ENCODE measurements around the gene SVIL. TPM values are rescaled to one million over a fixed set of nuclear protein-coding genes. Genes with fewer than 3 reads are reported as not detected.

The SVIL gene
- total and polyA plus RNA-seq, 4 donors: 3.1 to 26.0 (median 9.4) TPM

DNA sequence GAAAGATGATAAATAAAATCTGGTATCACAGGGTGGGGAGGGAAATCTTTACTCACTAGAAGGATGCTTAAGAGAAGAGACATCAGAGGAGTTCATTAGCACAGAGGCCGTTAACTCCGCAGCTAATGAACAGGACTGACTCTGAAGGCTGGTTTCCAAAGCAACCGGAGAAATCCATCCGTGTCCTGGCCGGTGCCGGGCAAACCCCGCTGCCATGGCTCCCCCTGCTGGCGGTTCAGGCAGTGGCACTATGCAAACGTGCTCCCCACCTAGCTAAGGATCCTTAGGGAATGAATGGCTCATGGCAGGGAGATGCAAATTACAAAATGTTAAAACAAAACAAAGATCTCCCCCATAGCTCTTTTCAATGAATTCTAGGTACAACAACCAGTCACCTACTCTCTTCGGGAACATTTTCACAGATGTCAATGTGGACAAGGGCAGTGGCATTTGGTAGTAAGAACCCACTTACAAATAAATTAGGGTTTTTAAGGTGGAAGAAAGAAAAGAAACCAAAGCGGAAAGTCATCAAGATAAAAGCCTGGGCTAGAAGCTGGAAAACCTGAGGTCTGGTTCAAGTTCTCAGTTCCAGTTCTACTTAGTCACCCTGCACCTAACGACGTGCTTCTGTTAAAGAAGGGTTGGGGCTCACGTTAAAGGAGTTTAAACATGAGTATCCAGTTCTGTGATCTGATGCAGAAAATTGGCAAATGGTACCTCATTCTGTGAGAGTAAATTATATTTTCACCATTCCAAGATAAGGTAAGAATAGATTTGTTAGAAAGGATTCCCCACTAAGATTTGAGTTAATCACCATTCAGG is 138.2 kb downstream of the SVIL start:
- DNase-seq (ENCODE audit: low spot score): peak; percentile 81
- no peaks in the 10 kb centered on the region for H3K27me3 ChIP-seq (ENCODE audit: control insufficient read depth in 4 of 4, insufficient read depth in 4 of 4, low read length in 3 of 4)
- peaks cover 2 to 38% (median 21%) of the 10 kb centered on the region in 4 donors for H3K36me3 ChIP-seq (ENCODE audit: control insufficient read depth in 4 of 4, insufficient read depth in 3 of 4, low read depth in 1 of 4, low read length in 3 of 4)
- H3K4me1 ChIP-seq (ENCODE audit: control insufficient read depth in 4 of 4, insufficient read depth in 4 of 4, low read length in 3 of 4): no peaks in the 10 kb centered on the region
- 31% methylated on average over 14 of the region's 14 CpGs for WGBS
- H3K4me3 ChIP-seq (ENCODE audit: low read depth in 1 of 3, low read length in 3 of 3): no peak overlapping the region
- H3K27ac ChIP-seq (ENCODE audit: low read depth in 1 of 2, low read length in 2 of 2): no peak overlapping the region
- no peak overlapping the region for H3K9ac ChIP-seq (ENCODE audit: low read depth in 1 of 2, low read length in 2 of 2)
- no peaks in the 10 kb centered on the region for H3K9me3 ChIP-seq (ENCODE audit: control insufficient read depth in 4 of 4, low read length in 3 of 4)
- TF ChIP-seq, protein P1, sequence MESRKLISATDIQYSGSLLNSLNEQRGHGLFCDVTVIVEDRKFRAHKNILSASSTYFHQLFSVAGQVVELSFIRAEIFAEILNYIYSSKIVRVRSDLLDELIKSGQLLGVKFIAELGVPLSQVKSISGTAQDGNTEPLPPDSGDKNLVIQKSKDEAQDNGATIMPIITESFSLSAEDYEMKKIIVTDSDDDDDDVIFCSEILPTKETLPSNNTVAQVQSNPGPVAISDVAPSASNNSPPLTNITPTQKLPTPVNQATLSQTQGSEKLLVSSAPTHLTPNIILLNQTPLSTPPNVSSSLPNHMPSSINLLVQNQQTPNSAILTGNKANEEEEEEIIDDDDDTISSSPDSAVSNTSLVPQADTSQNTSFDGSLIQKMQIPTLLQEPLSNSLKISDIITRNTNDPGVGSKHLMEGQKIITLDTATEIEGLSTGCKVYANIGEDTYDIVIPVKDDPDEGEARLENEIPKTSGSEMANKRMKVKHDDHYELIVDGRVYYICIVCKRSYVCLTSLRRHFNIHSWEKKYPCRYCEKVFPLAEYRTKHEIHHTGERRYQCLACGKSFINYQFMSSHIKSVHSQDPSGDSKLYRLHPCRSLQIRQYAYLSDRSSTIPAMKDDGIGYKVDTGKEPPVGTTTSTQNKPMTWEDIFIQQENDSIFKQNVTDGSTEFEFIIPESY (IDR thresholded peaks at IDR 0.05): no peak
- TF ChIP-seq RAD21 (IDR thresholded peaks at IDR 0.05): peak; percentile 84 to 91
- TF ChIP-seq, protein P2, sequence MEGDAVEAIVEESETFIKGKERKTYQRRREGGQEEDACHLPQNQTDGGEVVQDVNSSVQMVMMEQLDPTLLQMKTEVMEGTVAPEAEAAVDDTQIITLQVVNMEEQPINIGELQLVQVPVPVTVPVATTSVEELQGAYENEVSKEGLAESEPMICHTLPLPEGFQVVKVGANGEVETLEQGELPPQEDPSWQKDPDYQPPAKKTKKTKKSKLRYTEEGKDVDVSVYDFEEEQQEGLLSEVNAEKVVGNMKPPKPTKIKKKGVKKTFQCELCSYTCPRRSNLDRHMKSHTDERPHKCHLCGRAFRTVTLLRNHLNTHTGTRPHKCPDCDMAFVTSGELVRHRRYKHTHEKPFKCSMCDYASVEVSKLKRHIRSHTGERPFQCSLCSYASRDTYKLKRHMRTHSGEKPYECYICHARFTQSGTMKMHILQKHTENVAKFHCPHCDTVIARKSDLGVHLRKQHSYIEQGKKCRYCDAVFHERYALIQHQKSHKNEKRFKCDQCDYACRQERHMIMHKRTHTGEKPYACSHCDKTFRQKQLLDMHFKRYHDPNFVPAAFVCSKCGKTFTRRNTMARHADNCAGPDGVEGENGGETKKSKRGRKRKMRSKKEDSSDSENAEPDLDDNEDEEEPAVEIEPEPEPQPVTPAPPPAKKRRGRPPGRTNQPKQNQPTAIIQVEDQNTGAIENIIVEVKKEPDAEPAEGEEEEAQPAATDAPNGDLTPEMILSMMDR (IDR thresholded peaks at IDR 0.05; ENCODE audit: low read depth, low read length, missing input control): peak; percentile 87
- peak; percentile 82 to 88 for TF ChIP-seq RXRA (IDR thresholded peaks at IDR 0.05)
- TF ChIP-seq HNF4G (IDR thresholded peaks at IDR 0.05): no peak

- Histone ChIP-seq H3K27me3 (ENCODE audit: control insufficient read depth in 4 of 4, insufficient read depth in 4 of 4, low read length in 3 of 4) (no peaks in the 10 kb centered on the region), H3K4me3 (ENCODE audit: low read depth in 1 of 3, low read length in 3 of 3) (no peak overlapping the region), H3K27ac (ENCODE audit: low read depth in 1 of 2, low read length in 2 of 2) (no peak overlapping the region), H3K9me3 (ENCODE audit: control insufficient read depth in 4 of 4, low read length in 3 of 4) (no peaks in the 10 kb centered on the region), H3K4me1 (ENCODE audit: control insufficient read depth in 4 of 4, insufficient read depth in 4 of 4, low read length in 3 of 4) (no peaks in the 10 kb centered on the region), H3K36me3 (ENCODE audit: control insufficient read depth in 4 of 4, insufficient read depth in 3 of 4, low read depth in 1 of 4, low read length in 3 of 4) (peaks cover 3 to 50% (median 26%) of the 10 kb centered on the region in 4 donors), H3K9ac (ENCODE audit: low read depth in 1 of 2, low read length in 2 of 2) (no peak overlapping the region)
- no peak for TF ChIP-seq MAX (IDR thresholded peaks at IDR 0.05)
- TF ChIP-seq NR2F2 (IDR thresholded peaks at IDR 0.05): no peak
- TF ChIP-seq YY1 (IDR thresholded peaks at IDR 0.05): no peak
- WGBS: 87% methylated on average over 9 of the region's 9 CpGs
- DNase-seq (ENCODE audit: low spot score): no peak
Observed at GRCh38 chr10:29495366-29495765, 139.4 kb downstream of the SVIL start.

- WGBS: 92% methylated on average over 6 of the region's 6 CpGs
- H3K9me3 ChIP-seq (ENCODE audit: control insufficient read depth in 4 of 4, low read length in 3 of 4): no peaks in the 10 kb centered on the region
- DNase-seq (ENCODE audit: low spot score): no peak
- peaks cover 10 to 62% (median 28%) of the 10 kb centered on the region in 4 donors for H3K36me3 ChIP-seq (ENCODE audit: control insufficient read depth in 4 of 4, insufficient read depth in 3 of 4, low read depth in 1 of 4, low read length in 3 of 4)
- H3K9ac ChIP-seq (ENCODE audit: low read depth in 1 of 2, low read length in 2 of 2): no peak overlapping the region
- H3K4me3 ChIP-seq (ENCODE audit: low read depth in 1 of 3, low read length in 3 of 3): no peak overlapping the region
- H3K27ac ChIP-seq (ENCODE audit: low read depth in 1 of 2, low read length in 2 of 2): no peak overlapping the region
- H3K4me1 ChIP-seq (ENCODE audit: control insufficient read depth in 4 of 4, insufficient read depth in 4 of 4, low read length in 3 of 4): no peaks in the 10 kb centered on the region
- no peaks in the 10 kb centered on the region for H3K27me3 ChIP-seq (ENCODE audit: control insufficient read depth in 4 of 4, insufficient read depth in 4 of 4, low read length in 3 of 4)
- TF ChIP-seq, protein P3, sequence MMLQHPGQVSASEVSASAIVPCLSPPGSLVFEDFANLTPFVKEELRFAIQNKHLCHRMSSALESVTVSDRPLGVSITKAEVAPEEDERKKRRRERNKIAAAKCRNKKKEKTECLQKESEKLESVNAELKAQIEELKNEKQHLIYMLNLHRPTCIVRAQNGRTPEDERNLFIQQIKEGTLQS (IDR thresholded peaks at IDR 0.05): no peak
- TF ChIP-seq, protein P2 (IDR thresholded peaks at IDR 0.05; ENCODE audit: low read depth, low read length, missing input control): no peak
- TF ChIP-seq GABPA (IDR thresholded peaks at IDR 0.05 in 1 of 2, conservative IDR thresholded peaks at IDR 0.05 in 1 of 2) (no peak), TAF1 (conservative IDR thresholded peaks at IDR 0.05) (no peak), HNF4G (IDR thresholded peaks at IDR 0.05) (no peak), REST (IDR thresholded peaks at IDR 0.05) (no peak), FOXA2 (IDR thresholded peaks at IDR 0.05) (no peak), RXRA (IDR thresholded peaks at IDR 0.05) (no peak), RAD21 (IDR thresholded peaks at IDR 0.05) (no peak), NR2F2 (IDR thresholded peaks at IDR 0.05) (no peak), SP1 (IDR thresholded peaks at IDR 0.05) (no peak), EGR1 (IDR thresholded peaks at IDR 0.05; ENCODE audit: low read depth in 2 of 2) (no peak), HNF4A (conservative IDR thresholded peaks at IDR 0.05) (no peak), YY1 (IDR thresholded peaks at IDR 0.05) (no peak)
Observed at GRCh38 chr10:29493697-29494096, 141.1 kb downstream of the SVIL start.
